GM20431 (cell line): ENCODE data around the gene SLC25A42.
"Not testable (repeated sequence)": the region's sequence is repeated elsewhere in the genome, so short reads cannot be mapped to it uniquely, and the experiment has no call there.

Experiments used
- in situ Hi-C: fragments of 300-500 bp; cut with MseI, MboI; formaldehyde crosslinking; loops from one replicate; pipeline ENCODE4 v1.15.0; 2020; ENCODE audit warnings: low sequenced_read_pairs; ENCODE audit not compliant: unreplicated experiment

The SLC25A42 gene

GRCh38 chr19:19126102-19126501, 62.3 kb downstream of the SLC25A42 start:
- in situ Hi-C loops: no loop called here

GRCh38 chr19:19131989-19132388, 68.2 kb downstream of the SLC25A42 start:
- in situ Hi-C loops: no loop called here

GRCh38 chr19:19132912-19133311, 69.1 kb downstream of the SLC25A42 start:
- in situ Hi-C loops: no loop called here

- in situ Hi-C loops: no loop called here
These were observed 70.2 kb downstream of the SLC25A42 start for GRCh38 chr19:19133985-19134384.

GRCh38 chr19:19134687-19135158, 70.9 kb downstream of the SLC25A42 start:
- in situ Hi-C loops: no loop called here

GRCh38 chr19:19135713-19136112, 71.9 kb downstream of the SLC25A42 start:
- in situ Hi-C loops: not testable (repeated sequence)

GRCh38 chr19:19137556-19138108, 73.8 kb downstream of the SLC25A42 start:
- in situ Hi-C loops: no loop called here

- in situ Hi-C loops: no loop called here
These were observed 74.6 kb downstream of the SLC25A42 start, which contains the start of gene TMEM161A for GRCh38 chr19:19138109-19138981. TSS of gene TMEM161A (minus strand) at chr19:19138478. CDS start at chr19:19138428, 50 bp downstream.

GRCh38 chr19:19139876-19140229, 76.1 kb downstream of the SLC25A42 start:
- in situ Hi-C loops: no loop called here

GRCh38 chr19:19140476-19140875, 76.7 kb downstream of the SLC25A42 start:
- in situ Hi-C loops: no loop called here

- in situ Hi-C loops: no loop called here
These were observed 78.6 kb downstream of the SLC25A42 start for GRCh38 chr19:19142347-19142746.

GRCh38 chr19:19145281-19145680, 81.5 kb downstream of the SLC25A42 start:
- in situ Hi-C loops: no loop called here

- in situ Hi-C loops: no loop called here
These were observed 82.2 kb downstream of the SLC25A42 start for GRCh38 chr19:19145684-19146608.

GRCh38 chr19:19146865-19147264, 83.1 kb downstream of the SLC25A42 start:
- in situ Hi-C loops: no loop called here

GRCh38 chr19:19147344-19147743, 83.5 kb downstream of the SLC25A42 start:
- in situ Hi-C loops: no loop called here

- in situ Hi-C loops: not testable (repeated sequence)
These were observed 84.7 kb downstream of the SLC25A42 start for GRCh38 chr19:19148504-19148903.

GRCh38 chr19:19149435-19149834, 85.6 kb downstream of the SLC25A42 start:
- in situ Hi-C loops: no loop called here

- in situ Hi-C loops: no loop called here
These were observed 87.6 kb downstream of the SLC25A42 start for GRCh38 chr19:19151418-19151817.

- in situ Hi-C loops: no loop called here
These were observed 89.0 kb downstream of the SLC25A42 start for GRCh38 chr19:19152668-19153384.
